Cardiac muscle cell (in vitro differentiated cells and primary cell): ENCODE results near the gene ZCCHC7. TPM values are rescaled to one million over a fixed set of nuclear protein-coding genes. Genes with fewer than 3 reads are reported as not detected.

Experiments
- DNase-seq, 2 donors: peaks; one replicate each; pipeline versions ENCODE4 v3.0.0 to v3.0.0-alpha.2; 2010 to 2017; ENCODE audit warnings: low read depth in 1 of 2, low spot score in 1 of 2
- H3K27ac ChIP-seq: fragments of 200-600 bp; sonication (generic); 2 replicates; pipeline ENCODE4 v1.5.1; 2016
- H3K27me3 ChIP-seq: fragments of 200-600 bp; sonication (generic); 2 replicates; pipeline ENCODE4 v1.6.0; 2016; ENCODE audit warnings: control low read depth
- H3K36me3 ChIP-seq: fragments of 200-600 bp; sonication (generic); 2 replicates; pipeline ENCODE4 v1.5.1; 2016; ENCODE audit warnings: control low read depth
- H3K4me1 ChIP-seq: fragments of 200-600 bp; sonication (generic); 2 replicates; pipeline ENCODE4 v1.8.1; 2017; ENCODE audit warnings: low read depth, mild to moderate bottlenecking, mixed run types
- H3K4me3 ChIP-seq: fragments of 200-600 bp; sonication (generic); 2 replicates; pipeline ENCODE4 v1.5.1; 2016; ENCODE audit warnings: mild to moderate bottlenecking
- H3K9me3 ChIP-seq: fragments of 200-600 bp; sonication (generic); 2 replicates; pipeline ENCODE4 v1.5.1; 2017; ENCODE audit warnings: low read depth, mild to moderate bottlenecking, control low read depth
- polyA plus RNA-seq: library from polyadenylated mRNA; unstranded; fragments of >200 nt; fragmentation: Nextera tagmentation; extraction: Ambion mirVana; gene quantifications from 2 replicates; pipeline ENCODE4 v1.2.1, GENCODE V29; 2016
- total RNA-seq: library from RNA; depleted of rRNA; stranded (reverse); fragments of >200 nt; gene quantifications from 2 replicates; pipeline ENCODE4 v1.2.3, GENCODE V29; 2016
- TF ChIP-seq, protein P1 (sequence below): IDR thresholded peaks from 2 replicates; pipeline ENCODE4 v1.5.1; 2012; ENCODE audit warnings: low read depth, mild to moderate bottlenecking, low read length

ZCCHC7 gene
- total and polyA plus RNA-seq, 2 experiments from 2014 or later, result 15.0 to 18.8 TPM

DNA sequence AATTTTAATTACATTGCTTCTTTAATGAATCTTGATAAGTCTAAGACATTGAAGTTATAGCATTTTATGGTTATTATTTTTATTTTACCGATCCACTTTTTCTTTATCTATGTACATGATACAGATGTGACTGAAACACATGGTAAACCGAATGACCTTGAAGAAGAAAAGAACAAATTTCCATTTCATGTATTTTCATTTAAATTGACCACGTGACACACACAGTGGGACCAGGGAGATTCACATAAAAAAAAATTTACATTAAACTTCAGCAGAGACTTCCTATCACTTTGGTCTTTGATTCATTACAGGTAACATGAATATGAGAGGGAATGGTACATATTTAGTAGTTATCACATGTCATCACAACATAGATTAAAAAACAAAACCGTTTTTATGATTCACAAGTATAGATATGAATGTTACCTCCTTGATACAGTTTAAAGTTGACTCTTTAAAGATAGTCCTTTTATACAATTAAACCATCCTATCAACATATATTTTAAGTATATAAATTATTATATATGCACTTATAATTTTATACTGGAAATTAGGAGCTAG is 133.1 kb downstream of the ZCCHC7 start:
- DNase-seq, result no peak
- Histone ChIP-seq H3K9me3 (no peaks in the 10 kb centered on the region), H3K4me1 (peaks cover 5% of the 10 kb centered on the region), H3K36me3 (no peaks in the 10 kb centered on the region), H3K27me3 (no peaks in the 10 kb centered on the region), H3K4me3 (no peak overlapping the region), H3K27ac (no peak overlapping the region)
- TF ChIP-seq, protein P1, sequence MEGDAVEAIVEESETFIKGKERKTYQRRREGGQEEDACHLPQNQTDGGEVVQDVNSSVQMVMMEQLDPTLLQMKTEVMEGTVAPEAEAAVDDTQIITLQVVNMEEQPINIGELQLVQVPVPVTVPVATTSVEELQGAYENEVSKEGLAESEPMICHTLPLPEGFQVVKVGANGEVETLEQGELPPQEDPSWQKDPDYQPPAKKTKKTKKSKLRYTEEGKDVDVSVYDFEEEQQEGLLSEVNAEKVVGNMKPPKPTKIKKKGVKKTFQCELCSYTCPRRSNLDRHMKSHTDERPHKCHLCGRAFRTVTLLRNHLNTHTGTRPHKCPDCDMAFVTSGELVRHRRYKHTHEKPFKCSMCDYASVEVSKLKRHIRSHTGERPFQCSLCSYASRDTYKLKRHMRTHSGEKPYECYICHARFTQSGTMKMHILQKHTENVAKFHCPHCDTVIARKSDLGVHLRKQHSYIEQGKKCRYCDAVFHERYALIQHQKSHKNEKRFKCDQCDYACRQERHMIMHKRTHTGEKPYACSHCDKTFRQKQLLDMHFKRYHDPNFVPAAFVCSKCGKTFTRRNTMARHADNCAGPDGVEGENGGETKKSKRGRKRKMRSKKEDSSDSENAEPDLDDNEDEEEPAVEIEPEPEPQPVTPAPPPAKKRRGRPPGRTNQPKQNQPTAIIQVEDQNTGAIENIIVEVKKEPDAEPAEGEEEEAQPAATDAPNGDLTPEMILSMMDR, result no peak

DNA sequence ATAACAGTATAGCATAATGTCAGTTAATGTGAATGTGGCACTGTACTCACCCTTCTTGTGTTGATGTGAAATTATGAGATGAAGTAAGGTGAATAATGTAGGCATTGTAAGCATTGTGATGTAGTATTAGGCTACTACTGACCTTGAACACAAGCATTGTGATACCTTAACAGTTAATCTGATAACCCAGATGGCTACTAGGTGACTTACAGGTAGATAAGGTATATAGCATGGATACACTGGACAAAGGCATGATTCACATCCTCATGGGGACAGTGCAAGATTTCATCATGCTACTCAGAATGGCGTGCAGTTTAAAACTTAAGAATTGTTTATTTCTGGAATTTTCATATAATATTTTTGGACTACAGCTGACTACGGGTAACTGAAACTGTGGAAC is 134.8 kb downstream of the ZCCHC7 start:
- Histone ChIP-seq H3K4me3 (no peak overlapping the region), H3K27ac (no peak overlapping the region), H3K27me3 (no peaks in the 10 kb centered on the region), H3K4me1 (no peaks in the 10 kb centered on the region), H3K36me3 (no peaks in the 10 kb centered on the region), H3K9me3 (no peaks in the 10 kb centered on the region)
- TF ChIP-seq, protein P1, result no peak
- DNase-seq, result no peak

DNA sequence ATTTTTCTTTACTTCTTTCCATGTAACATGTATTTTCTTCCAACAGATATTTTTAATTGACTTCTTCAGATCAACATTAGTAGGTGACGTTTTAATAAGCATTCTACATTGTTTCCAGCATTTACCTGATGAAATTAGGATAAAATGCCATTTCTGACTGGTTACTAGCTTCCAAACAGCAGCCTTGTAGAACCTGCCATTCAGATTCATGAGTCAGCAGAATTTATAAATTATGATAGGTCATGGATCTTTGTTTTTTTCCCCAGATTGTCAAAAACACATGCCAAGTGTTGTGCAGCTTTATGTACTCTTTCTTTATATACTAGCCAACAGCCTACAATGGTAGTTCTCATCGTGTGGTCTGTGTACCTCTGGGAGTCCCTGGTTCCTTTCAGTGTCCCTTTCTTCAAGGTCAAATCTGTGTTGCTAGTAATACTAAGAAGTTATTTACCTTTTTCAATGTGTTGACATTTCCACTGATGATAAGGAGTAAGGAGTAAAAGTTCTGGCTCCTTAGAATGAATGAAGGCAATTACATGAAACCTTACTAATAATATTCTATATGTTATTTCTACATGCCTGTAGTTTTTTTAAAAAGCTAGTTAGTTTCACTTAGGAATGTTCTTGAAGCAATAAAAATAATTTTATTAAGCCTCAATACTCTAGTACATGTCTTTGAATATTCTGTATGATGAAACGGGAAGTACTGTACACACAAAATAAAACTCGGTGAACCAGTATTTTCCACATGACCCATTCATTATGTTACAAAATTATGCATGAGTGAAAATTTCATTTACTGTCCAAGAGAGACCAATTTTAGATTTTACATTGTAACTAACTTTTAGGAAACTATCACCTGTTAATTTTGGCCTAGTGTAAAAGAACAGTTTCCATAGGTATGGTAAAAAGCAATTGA is 135.8 kb downstream of the ZCCHC7 start:
- H3K4me3 ChIP-seq, result no peak overlapping the region
- no peak overlapping the region for H3K27ac ChIP-seq
- no peaks in the 10 kb centered on the region for H3K4me1 ChIP-seq
- TF ChIP-seq, protein P1, result no peak
- no peaks in the 10 kb centered on the region for H3K36me3 ChIP-seq
- no peaks in the 10 kb centered on the region for H3K9me3 ChIP-seq
- DNase-seq, result no peak
- H3K27me3 ChIP-seq, result no peaks in the 10 kb centered on the region

DNA sequence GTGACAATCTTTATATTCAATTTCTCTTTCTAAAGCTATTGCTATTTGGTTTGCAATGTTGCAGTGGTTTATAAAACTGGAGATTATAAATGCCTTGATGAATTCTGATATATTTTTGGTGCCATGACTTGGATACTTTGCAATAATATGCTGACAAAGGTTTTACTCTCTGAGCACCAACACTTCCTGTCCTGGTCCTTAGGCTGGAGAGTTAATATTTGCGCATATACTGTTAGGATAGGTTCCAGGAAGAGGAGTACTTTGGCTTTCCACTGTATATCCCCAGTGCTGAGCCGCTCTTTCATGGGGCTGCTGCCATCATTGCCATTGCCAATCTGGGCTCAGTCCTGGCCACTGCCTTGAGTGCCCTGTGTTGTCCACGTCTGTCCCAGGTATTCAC is 139.6 kb downstream of the ZCCHC7 start:
- no peak overlapping the region for H3K4me3 ChIP-seq
- H3K27ac ChIP-seq, result no peak overlapping the region
- H3K27me3 ChIP-seq, result no peaks in the 10 kb centered on the region
- no peak for DNase-seq
- H3K36me3 ChIP-seq, result no peaks in the 10 kb centered on the region
- H3K4me1 ChIP-seq, result no peaks in the 10 kb centered on the region
- TF ChIP-seq, protein P1, result no peak
- H3K9me3 ChIP-seq, result no peaks in the 10 kb centered on the region

DNA sequence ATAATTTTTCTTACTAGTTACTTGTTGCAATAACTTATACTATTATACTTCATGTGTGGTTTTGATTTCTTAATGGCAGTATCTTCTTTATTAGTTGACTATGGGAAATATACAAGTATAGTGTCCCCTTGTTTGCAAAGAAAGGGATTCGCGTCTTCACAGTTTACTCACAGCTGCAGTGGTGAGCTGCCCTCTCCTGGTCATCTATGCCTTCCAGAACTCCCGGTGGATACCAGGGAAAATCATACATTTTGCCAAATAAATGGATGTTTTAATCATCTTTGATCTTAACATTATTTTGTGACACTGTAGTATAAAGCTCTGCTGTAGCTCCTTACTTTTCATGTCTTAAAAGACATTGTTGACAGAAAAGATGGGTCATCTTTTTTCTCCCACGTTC is 142.0 kb downstream of the ZCCHC7 start:
- TF ChIP-seq, protein P1, result peak; percentile 67
- no peaks in the 10 kb centered on the region for H3K9me3 ChIP-seq
- H3K4me3 ChIP-seq, result no peak overlapping the region
- no peaks in the 10 kb centered on the region for H3K27me3 ChIP-seq
- H3K4me1 ChIP-seq, result no peaks in the 10 kb centered on the region
- no peak overlapping the region for H3K27ac ChIP-seq
- DNase-seq, result peak; percentile 35 to 65
- no peaks in the 10 kb centered on the region for H3K36me3 ChIP-seq
